Keratinocyte (primary cell): ENCODE data around the gene MAN2B1.

ENCODE experiments used
- CTCF ChIP-seq, 3 experiments: IDR thresholded peaks in 1 of 3; conservative IDR thresholded peaks in 1 of 3; optimal IDR thresholded peaks in 1 of 3; 2 replicates in 2 of 3; 3 replicates in 1 of 3; pipeline versions ENCODE3 to v1.5.1; 2011; ENCODE audit warnings: low read length in 3 of 3, mild to moderate bottlenecking in 3 of 3, moderate library complexity in 2 of 3, control low read depth in 1 of 3, inconsistent platforms in 1 of 3; ENCODE audit not compliant: insufficient read depth in 2 of 3; ENCODE audit errors: extremely low read depth in 1 of 3
- EZH2 ChIP-seq: IDR thresholded peaks from one replicate; pipeline ENCODE4 v1.6.1; 2012; ENCODE audit warnings: inconsistent platforms, mild to moderate bottlenecking, low read length, moderate library complexity

- TF ChIP-seq CTCF (optimal IDR thresholded peaks at IDR 0.05 in 1 of 3, IDR thresholded peaks at IDR 0.05 in 1 of 3, conservative IDR thresholded peaks at IDR 0.05 in 1 of 3; ENCODE audit: extremely low read depth in 1 of 3, insufficient read depth in 2 of 3, low read length in 3 of 3) (no peak), EZH2 (no peak)
These were observed 8.6 kb downstream of the MAN2B1 start for GRCh38 chr19:12657966-12658365.
